A673 (cell line): ENCODE data around the gene ADRA2C. TPM values are rescaled to one million over a fixed set of nuclear protein-coding genes. Genes with fewer than 3 reads are reported as not detected.

ENCODE experiments used
- BruUV-seq: library from RNA; stranded (reverse); fragments of 400-500 nt; replicated peaks from 2 replicates; lab custom pipeline; 2021; lab: Mats Ljungman, UMichigan
- CTCF ChIA-PET: fragments of 300-600 bp; sonication (Branson Sonifier 250); formaldehyde crosslinking; loops from one replicate; lab custom pipeline; 2022; ENCODE audit warnings: antibody characterized with exemption; lab: Charles Lee
- POLR2A ChIA-PET: fragments of 300-600 bp; sonication (Branson Sonifier 250); formaldehyde crosslinking; loops from one replicate; lab custom pipeline; 2022; ENCODE audit warnings: antibody characterized with exemption; ENCODE audit not compliant: low non-redundant PET; lab: Charles Lee
- DNase-seq: peaks from one replicate; pipeline ENCODE4 v3.0.0-alpha.2; 2015; ENCODE audit warnings: low spot score
- H3K27ac ChIP-seq: fragments of 200-600 bp; sonication (generic); 2 replicates; pipeline ENCODE4 v1.5.1; 2016; ENCODE audit warnings: mixed run types, low read depth, mild to moderate bottlenecking, mixed read lengths, antibody characterized with exemption, low read length; ENCODE audit not compliant: poor library complexity, severe bottlenecking
- H3K27me3 ChIP-seq: fragments of 200-600 bp; sonication (generic); replicated peaks from 2 replicates; pipeline ENCODE4 v1.6.1; 2017; ENCODE audit warnings: mixed run types, low read depth, mild to moderate bottlenecking, mixed read lengths, antibody characterized with exemption, low read length; ENCODE audit not compliant: insufficient read depth, poor library complexity
- H3K36me3 ChIP-seq: fragments of 200-600 bp; sonication (generic); 2 replicates; pipeline ENCODE4 v1.6.1; 2016; ENCODE audit warnings: mixed run types, mild to moderate bottlenecking, mixed read lengths, antibody characterized with exemption, low read length; ENCODE audit not compliant: insufficient read depth, poor library complexity, severe bottlenecking
- H3K4me1 ChIP-seq: fragments of 200-600 bp; sonication (generic); 2 replicates; pipeline ENCODE4 v1.6.1; 2017; ENCODE audit warnings: mixed run types, mild to moderate bottlenecking, mixed read lengths, antibody characterized with exemption, low read length; ENCODE audit not compliant: insufficient read depth, poor library complexity, severe bottlenecking
- H3K4me3 ChIP-seq: fragments of 200-600 bp; sonication (generic); 2 replicates; pipeline ENCODE4 v1.5.1; 2016; ENCODE audit warnings: low read depth, mixed run types, mild to moderate bottlenecking, mixed read lengths, low read length; ENCODE audit not compliant: poor library complexity, severe bottlenecking
- H3K9me3 ChIP-seq: fragments of 200-600 bp; sonication (generic); 2 replicates; pipeline ENCODE4 v1.6.1; 2016; ENCODE audit warnings: mixed run types, low read depth, mild to moderate bottlenecking, mixed read lengths, antibody characterized with exemption, low read length; ENCODE audit not compliant: poor library complexity, severe bottlenecking
- CTCF ChIP-seq: fragments of 300-800, 200-600 bp; sonication (generic); conservative IDR thresholded peaks from 2 replicates; pipeline ENCODE4 v1.5.1; 2017; ENCODE audit warnings: low read depth, mild to moderate bottlenecking, antibody characterized with exemption, low read length, moderate library complexity, mixed read lengths
- EZH2 ChIP-seq: fragments of 200-600 bp; sonication (generic); IDR thresholded peaks from 2 replicates; pipeline ENCODE4 v1.6.1; 2017; ENCODE audit warnings: borderline replicate concordance, low read depth, mild to moderate bottlenecking, mixed read lengths, antibody characterized with exemption, low read length; ENCODE audit not compliant: poor library complexity, severe bottlenecking
- intact Hi-C: fragments of 100-400 bp; cut with micrococcal nuclease; formaldehyde crosslinking; loops from one replicate; pipeline ENCODE4 v1.10.0; 2022; ENCODE audit not compliant: unreplicated experiment
- total RNA-seq: library from RNA; stranded (reverse); gene quantifications from 2 replicates; pipeline ENCODE4 v1.2.3, GENCODE V29; 2021

The ADRA2C gene
- total RNA-seq, 1 experiment from 2014 or later: 14.8 TPM

GRCh38 chr4:3811621-3812020 lies 45.4 kb downstream of the ADRA2C start:
- no peaks in the 10 kb centered on the region for H3K27me3 ChIP-seq
- CTCF ChIA-PET: no interaction called here
- no TSS peak for BruUV-seq
- TF ChIP-seq EZH2: no peak
- no peak for TF ChIP-seq CTCF
- no peak for DNase-seq
- H3K36me3 ChIP-seq: no peaks in the 10 kb centered on the region
- no peak overlapping the region for H3K4me3 ChIP-seq
- no peak overlapping the region for H3K27ac ChIP-seq
- intact Hi-C loops: no loop called here
- peaks cover 22% of the 10 kb centered on the region for H3K4me1 ChIP-seq
- POLR2A ChIA-PET: no interaction called here
- no peaks in the 10 kb centered on the region for H3K9me3 ChIP-seq

GRCh38 chr4:3812211-3812934 lies 46.2 kb downstream of the ADRA2C start:
- intact Hi-C loops: no loop called here
- TF ChIP-seq CTCF: no peak
- TF ChIP-seq EZH2: no peak
- H3K27ac ChIP-seq: no peak overlapping the region
- no peaks in the 10 kb centered on the region for H3K9me3 ChIP-seq
- CTCF ChIA-PET: no interaction called here
- peaks cover 18% of the 10 kb centered on the region for H3K4me1 ChIP-seq
- BruUV-seq: no TSS peak
- H3K36me3 ChIP-seq: no peaks in the 10 kb centered on the region
- DNase-seq: no peak
- H3K4me3 ChIP-seq: no peak overlapping the region
- no peaks in the 10 kb centered on the region for H3K27me3 ChIP-seq
- POLR2A ChIA-PET: no interaction called here

GRCh38 chr4:3813151-3814052 lies 47.2 kb downstream of the ADRA2C start:
- H3K27me3 ChIP-seq: no peaks in the 10 kb centered on the region
- H3K4me3 ChIP-seq: no peak overlapping the region
- no peaks in the 10 kb centered on the region for H3K36me3 ChIP-seq
- CTCF ChIA-PET: no interaction called here
- H3K4me1 ChIP-seq: peaks cover 8% of the 10 kb centered on the region
- no TSS peak for BruUV-seq
- H3K27ac ChIP-seq: no peak overlapping the region
- POLR2A ChIA-PET: no interaction called here
- intact Hi-C loops: no loop called here
- no peak for DNase-seq
- H3K9me3 ChIP-seq: no peaks in the 10 kb centered on the region
- no peak for TF ChIP-seq EZH2
- TF ChIP-seq CTCF: no peak
